A549 treated with AZD9567 at 1 μM for 4 hours (cell line): ENCODE data around the gene LAMA2. TPM values are rescaled to one million over a fixed set of nuclear protein-coding genes. Genes with fewer than 3 reads are reported as not detected.

ENCODE experiments used
- total RNA-seq: library from RNA; stranded (reverse); fragments of 200-300 nt; extraction: Qiagen RNA extraction; gene quantifications from 5 replicates; pipeline ENCODE4 v1.2.3, GENCODE V29; 2022; ENCODE audit not compliant: insufficient read depth

The LAMA2 gene
- total RNA-seq = 0.55 to 0.65 TPM (median 0.58 TPM) in 4 of 5 replicates, not detected in the other

GRCh38 chr6:128882991-128883611, at the start of gene LAMA2:
Gene LAMA2 (plus strand): TSS chr6:128883138. CDS start chr6:128883246, 108 bp downstream.

